ENCODE data around the gene EFHD1. TPM values are rescaled to one million over a fixed set of nuclear protein-coding genes. Genes with fewer than 3 reads are reported as not detected.
"Not testable (repeated sequence)": the region's sequence is repeated elsewhere in the genome, so short reads cannot be mapped to it uniquely, and the experiment has no call there.

Gene EFHD1
- total RNA-seq, 4 donors from 2014 or later: 0.30 to 10.1 (median 2.3) TPM

- no peak for DNase-seq
- H3K27ac ChIP-seq: peak overlapping the region; percentile 59 to 85 (median 72)
- intact Hi-C loops (cut with DNase I): no loop called here
These were observed 1.1 kb downstream of the EFHD1 start for GRCh38 chr2:232634206-232635150.

DNA sequence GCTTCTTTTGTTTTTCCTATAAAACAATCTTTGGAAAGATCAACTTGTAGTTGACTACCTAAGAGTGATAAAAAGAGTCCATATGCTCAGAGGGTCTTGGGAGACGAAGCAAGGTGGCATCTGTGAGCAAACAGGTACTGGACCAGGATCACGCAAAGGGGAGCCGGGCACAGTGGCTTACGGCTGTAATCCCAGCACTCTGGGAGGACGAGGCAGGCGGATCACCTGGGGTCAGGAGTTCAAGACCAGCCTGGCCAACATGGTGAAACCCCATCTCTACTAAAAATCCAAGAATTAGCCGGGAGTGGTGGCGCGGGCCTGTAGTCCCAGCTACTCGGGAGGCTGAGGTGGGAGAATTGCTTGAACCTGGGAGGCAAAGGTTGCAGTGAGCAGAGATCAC is 2.0 kb downstream of the EFHD1 start:
- H3K9me3 ChIP-seq; H3K36me3 ChIP-seq; DNase-seq; intact Hi-C loops (cut with DNase I): not testable (repeated sequence)
- WGBS, 2 donors: 78 to 89% methylated on average over 6 to 10 of the region's 10 CpGs
- Histone ChIP-seq H3K4me1 (peaks cover 5 to 30% (median 12%) of the 10 kb centered on the region in 3 donors), H3K4me3 (peak overlapping the region in 3 of 4 donors; percentile 45 to 77 (median 63)), H3K27ac (peak overlapping the region in 2 of 4 donors; percentile 61 to 85), H3K27me3 (peaks cover 0 to 79% (median 11%) of the 10 kb centered on the region in 4 donors)

More at GRCh38 chr2:232634206-232635150, 1.1 kb downstream of the EFHD1 start:
- H3K4me1 ChIP-seq: peaks cover 5 to 30% (median 12%) of the 10 kb centered on the region in 3 donors
- peak overlapping the region; percentile 33 to 77 (median 54) for H3K4me3 ChIP-seq
- TF ChIP-seq, protein P1, sequence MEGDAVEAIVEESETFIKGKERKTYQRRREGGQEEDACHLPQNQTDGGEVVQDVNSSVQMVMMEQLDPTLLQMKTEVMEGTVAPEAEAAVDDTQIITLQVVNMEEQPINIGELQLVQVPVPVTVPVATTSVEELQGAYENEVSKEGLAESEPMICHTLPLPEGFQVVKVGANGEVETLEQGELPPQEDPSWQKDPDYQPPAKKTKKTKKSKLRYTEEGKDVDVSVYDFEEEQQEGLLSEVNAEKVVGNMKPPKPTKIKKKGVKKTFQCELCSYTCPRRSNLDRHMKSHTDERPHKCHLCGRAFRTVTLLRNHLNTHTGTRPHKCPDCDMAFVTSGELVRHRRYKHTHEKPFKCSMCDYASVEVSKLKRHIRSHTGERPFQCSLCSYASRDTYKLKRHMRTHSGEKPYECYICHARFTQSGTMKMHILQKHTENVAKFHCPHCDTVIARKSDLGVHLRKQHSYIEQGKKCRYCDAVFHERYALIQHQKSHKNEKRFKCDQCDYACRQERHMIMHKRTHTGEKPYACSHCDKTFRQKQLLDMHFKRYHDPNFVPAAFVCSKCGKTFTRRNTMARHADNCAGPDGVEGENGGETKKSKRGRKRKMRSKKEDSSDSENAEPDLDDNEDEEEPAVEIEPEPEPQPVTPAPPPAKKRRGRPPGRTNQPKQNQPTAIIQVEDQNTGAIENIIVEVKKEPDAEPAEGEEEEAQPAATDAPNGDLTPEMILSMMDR (IDR thresholded peaks at IDR 0.05): no peak
- no peak for TF ChIP-seq POLR2A (IDR thresholded peaks at IDR 0.05)
- no peaks in the 10 kb centered on the region for H3K9me3 ChIP-seq
- 12 to 27% methylated on average over 19 to 37 of the region's 61 CpGs for WGBS, 2 donors
- peaks cover 0 to 88% (median 11%) of the 10 kb centered on the region in 4 donors for H3K27me3 ChIP-seq
- H3K36me3 ChIP-seq: no peaks in the 10 kb centered on the region

DNA sequence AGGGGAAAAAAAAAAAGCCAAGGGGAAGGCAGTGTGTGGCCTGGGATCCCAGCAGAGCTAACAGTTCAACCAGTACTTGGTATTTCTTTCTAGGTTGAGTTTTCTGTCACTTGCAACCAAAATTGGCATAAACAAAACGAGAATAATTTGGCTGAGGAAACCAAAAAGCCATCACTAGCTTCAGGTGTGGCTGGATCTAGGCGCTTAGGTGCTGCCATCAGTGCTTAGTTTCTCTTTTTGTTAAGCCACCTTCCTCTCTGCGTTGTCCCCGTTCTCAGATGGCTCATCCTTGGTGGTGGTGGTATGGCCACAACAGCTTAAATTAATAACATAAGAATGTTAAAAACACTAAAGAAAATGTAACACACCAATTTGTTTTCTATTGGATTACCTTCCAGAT is 2.4 kb downstream of the EFHD1 start:
- intact Hi-C loops (cut with DNase I): no loop called here

GRCh38 chr2:232636788-232637420 is 3.5 kb downstream of the EFHD1 start:
- 79 to 80% methylated on average over 16 of the region's 16 CpGs for WGBS, 2 donors
- Histone ChIP-seq H3K36me3 (no peaks in the 10 kb centered on the region), H3K4me1 (peaks cover 5 to 30% (median 12%) of the 10 kb centered on the region in 3 donors), H3K27me3 (peaks cover 0 to 64% (median 10%) of the 10 kb centered on the region in 4 donors), H3K4me3 (no peak overlapping the region), H3K9me3 (no peaks in the 10 kb centered on the region), H3K27ac (no peak overlapping the region)
- TF ChIP-seq POLR2A (IDR thresholded peaks at IDR 0.05): no peak
- TF ChIP-seq, protein P1 (IDR thresholded peaks at IDR 0.05): no peak
- intact Hi-C loops (cut with DNase I): no loop called here
- DNase-seq: no peak

More for the DNA sequence above, 2.4 kb downstream of the EFHD1 start:
- Histone ChIP-seq H3K27me3 (peaks cover 0 to 75% (median 11%) of the 10 kb centered on the region in 4 donors), H3K4me1 (peaks cover 5 to 30% (median 12%) of the 10 kb centered on the region in 3 donors), H3K36me3 (no peaks in the 10 kb centered on the region), H3K27ac (no peak overlapping the region), H3K9me3 (no peaks in the 10 kb centered on the region), H3K4me3 (peak overlapping the region in 1 of 4 donors; percentile 45)
- TF ChIP-seq, protein P1 (IDR thresholded peaks at IDR 0.05): no peak
- no peak for TF ChIP-seq POLR2A (IDR thresholded peaks at IDR 0.05)
- DNase-seq: no peak
- 85 to 93% methylated on average over 4 of the region's 4 CpGs for WGBS, 2 donors

- intact Hi-C loops (cut with DNase I): no loop called here
- Histone ChIP-seq H3K27me3 (peaks cover 0 to 53% (median 5%) of the 10 kb centered on the region in 4 donors), H3K9me3 (no peaks in the 10 kb centered on the region), H3K4me3 (no peak overlapping the region), H3K36me3 (no peaks in the 10 kb centered on the region), H3K27ac (no peak overlapping the region), H3K4me1 (peaks cover 5 to 20% (median 10%) of the 10 kb centered on the region in 3 donors)
- no peak for TF ChIP-seq POLR2A (IDR thresholded peaks at IDR 0.05)
- TF ChIP-seq, protein P1 (IDR thresholded peaks at IDR 0.05): no peak
- WGBS, 2 donors: 59 to 67% methylated on average over 11 of the region's 11 CpGs
- no peak for DNase-seq
These were observed 4.6 kb downstream of the EFHD1 start for GRCh38 chr2:232637866-232638583.

Measured in esophagus squamous epithelium (tissue), 5 donors.